ENCODE results near the gene ABCB6. TPM values are rescaled to one million over a fixed set of nuclear protein-coding genes. Genes with fewer than 3 reads are reported as not detected.
A peak's percentile ranks its signal among the peaks of the same experiment; 100 is the strongest.

ABCB6 gene
- total RNA-seq, 3 donors from 2014 or later, result 14.8 to 17.2 (median 15.4) TPM

- Mint-ChIP-seq H3K9me3 (no peaks in the 10 kb centered on the region), H3K4me3 (no peak overlapping the region), H3K27me3 (ENCODE audit: low read depth) (no peaks in the 10 kb centered on the region), H3K36me3 (ENCODE audit: insufficient read depth) (no peaks in the 10 kb centered on the region), H3K4me1 (ENCODE audit: low read depth) (peaks cover 12% of the 10 kb centered on the region)
- ATAC-seq (no peak), DNase-seq (no peak)
Measured at GRCh38 chr2:219199470-219200211, 19.1 kb downstream of the ABCB6 start.

GRCh38 chr2:219198974-219199373 lies 19.8 kb downstream of the ABCB6 start:
- peaks cover 12% of the 10 kb centered on the region for H3K4me1 Mint-ChIP-seq (ENCODE audit: low read depth)
- no peak for DNase-seq

GRCh38 chr2:219197388-219197787 lies 21.4 kb downstream of the ABCB6 start:
- no peak for DNase-seq

More at GRCh38 chr2:219198974-219199373, 19.8 kb downstream of the ABCB6 start:
- no peak for ATAC-seq
- Mint-ChIP-seq H3K9me3 (no peaks in the 10 kb centered on the region), H3K4me3 (no peak overlapping the region), H3K36me3 (ENCODE audit: insufficient read depth) (no peaks in the 10 kb centered on the region), H3K27me3 (ENCODE audit: low read depth) (no peaks in the 10 kb centered on the region)

GRCh38 chr2:219186754-219187456 lies 31.9 kb downstream of the ABCB6 start:
- no peak overlapping the region for H3K4me3 Mint-ChIP-seq
- H3K4me1 Mint-ChIP-seq (ENCODE audit: low read depth), result peaks cover 13% of the 10 kb centered on the region
- ATAC-seq (peak; percentile 55 to 89), DNase-seq (no peak)
- H3K9me3 Mint-ChIP-seq, result no peaks in the 10 kb centered on the region
- H3K27me3 Mint-ChIP-seq (ENCODE audit: low read depth), result no peaks in the 10 kb centered on the region
- H3K36me3 Mint-ChIP-seq (ENCODE audit: insufficient read depth), result peaks cover 12% of the 10 kb centered on the region

More at GRCh38 chr2:219197388-219197787, 21.4 kb downstream of the ABCB6 start:
- H3K27me3 Mint-ChIP-seq (ENCODE audit: low read depth), result no peaks in the 10 kb centered on the region
- H3K4me3 Mint-ChIP-seq, result no peak overlapping the region
- H3K36me3 Mint-ChIP-seq (ENCODE audit: insufficient read depth), result no peaks in the 10 kb centered on the region
- no peaks in the 10 kb centered on the region for H3K9me3 Mint-ChIP-seq
- ATAC-seq, result no peak
- H3K4me1 Mint-ChIP-seq (ENCODE audit: low read depth), result peaks cover 12% of the 10 kb centered on the region

- peaks cover 23% of the 10 kb centered on the region for H3K36me3 Mint-ChIP-seq (ENCODE audit: insufficient read depth)
- no peak for ATAC-seq
Measured at GRCh38 chr2:219184121-219184520, 34.6 kb downstream of the ABCB6 start.

GRCh38 chr2:219183151-219183772 lies 35.5 kb downstream of the ABCB6 start:
- DNase-seq (no peak), ATAC-seq (no peak)
- Mint-ChIP-seq H3K4me1 (ENCODE audit: low read depth) (peaks cover 41% of the 10 kb centered on the region), H3K9me3 (no peaks in the 10 kb centered on the region), H3K27me3 (ENCODE audit: low read depth) (no peaks in the 10 kb centered on the region), H3K36me3 (ENCODE audit: insufficient read depth) (peaks cover 23% of the 10 kb centered on the region), H3K4me3 (no peak overlapping the region)

More at GRCh38 chr2:219184121-219184520, 34.6 kb downstream of the ABCB6 start:
- Mint-ChIP-seq H3K4me1 (ENCODE audit: low read depth) (peaks cover 36% of the 10 kb centered on the region), H3K9me3 (no peaks in the 10 kb centered on the region), H3K4me3 (no peak overlapping the region), H3K27me3 (ENCODE audit: low read depth) (no peaks in the 10 kb centered on the region)
- no peak for DNase-seq

GRCh38 chr2:219182331-219183150 lies 36.2 kb downstream of the ABCB6 start:
- Mint-ChIP-seq H3K4me3 (no peak overlapping the region), H3K36me3 (ENCODE audit: insufficient read depth) (peaks cover 23% of the 10 kb centered on the region), H3K4me1 (ENCODE audit: low read depth) (peaks cover 43% of the 10 kb centered on the region), H3K9me3 (no peaks in the 10 kb centered on the region), H3K27me3 (ENCODE audit: low read depth) (no peaks in the 10 kb centered on the region)
- DNase-seq (no peak), ATAC-seq (no peak)

- Mint-ChIP-seq H3K27me3 (ENCODE audit: low read depth) (no peaks in the 10 kb centered on the region), H3K4me3 (no peak overlapping the region), H3K9me3 (no peaks in the 10 kb centered on the region), H3K36me3 (ENCODE audit: insufficient read depth) (peaks cover 19% of the 10 kb centered on the region), H3K4me1 (ENCODE audit: low read depth) (peaks cover 41% of the 10 kb centered on the region)
- DNase-seq (no peak), ATAC-seq (no peak)
Measured at GRCh38 chr2:219181531-219181930, 37.2 kb downstream of the ABCB6 start.

- Mint-ChIP-seq H3K36me3 (ENCODE audit: insufficient read depth) (peaks cover 19% of the 10 kb centered on the region), H3K27me3 (ENCODE audit: low read depth) (no peaks in the 10 kb centered on the region), H3K4me1 (ENCODE audit: low read depth) (peaks cover 43% of the 10 kb centered on the region), H3K4me3 (no peak overlapping the region), H3K9me3 (no peaks in the 10 kb centered on the region)
- ATAC-seq (no peak), DNase-seq (no peak)
Measured at GRCh38 chr2:219180961-219181360, 37.8 kb downstream of the ABCB6 start.

- H3K36me3 Mint-ChIP-seq (ENCODE audit: insufficient read depth), result peaks cover 17% of the 10 kb centered on the region
- H3K4me3 Mint-ChIP-seq, result peak overlapping the region; percentile 84
- no peaks in the 10 kb centered on the region for H3K27me3 Mint-ChIP-seq (ENCODE audit: low read depth)
- H3K4me1 Mint-ChIP-seq (ENCODE audit: low read depth), result peaks cover 53% of the 10 kb centered on the region
- DNase-seq, result no peak
- no peaks in the 10 kb centered on the region for H3K9me3 Mint-ChIP-seq
- ATAC-seq, result no peak
Measured at GRCh38 chr2:219179601-219180465, 38.9 kb downstream of the ABCB6 start.

GRCh38 chr2:219178377-219179175 lies 40.2 kb downstream of the ABCB6 start:
- H3K4me1 Mint-ChIP-seq (ENCODE audit: low read depth), result peaks cover 65% of the 10 kb centered on the region
- peak; percentile 17 for DNase-seq
- no peaks in the 10 kb centered on the region for H3K9me3 Mint-ChIP-seq
- H3K27me3 Mint-ChIP-seq (ENCODE audit: low read depth), result no peaks in the 10 kb centered on the region
- peak overlapping the region; percentile 84 for H3K4me3 Mint-ChIP-seq
- peaks cover 26% of the 10 kb centered on the region for H3K36me3 Mint-ChIP-seq (ENCODE audit: insufficient read depth)
- ATAC-seq, result peak; percentile 2 to 7

- Mint-ChIP-seq H3K9me3 (no peaks in the 10 kb centered on the region), H3K36me3 (ENCODE audit: insufficient read depth) (peaks cover 28% of the 10 kb centered on the region), H3K4me1 (ENCODE audit: low read depth) (peaks cover 63% of the 10 kb centered on the region), H3K27me3 (ENCODE audit: low read depth) (no peaks in the 10 kb centered on the region), H3K4me3 (peak within 1 kb of the TSS; percentile 89)
- DNase-seq (peak; percentile 69), ATAC-seq (peak; percentile 53 to 56)
Measured at GRCh38 chr2:219177552-219178376, 41.0 kb downstream of the ABCB6 start, which contains the start of gene RETREG2. RETREG2 (plus strand) TSS chr2:219178275; CDS start chr2:219178353, 78 bp downstream.

Measured in activated T-cell treated with anti-CD3 and anti-CD28 coated beads, Interleukin-2, amount 50 U/mL, for 4 hours (primary cell).